ENCODE data around the gene WNK3.

GRCh38 chrX:54178100-54178940, 179.5 kb downstream of the WNK3 start:
- TF ChIP-seq EZH2phosphoT487 (IDR thresholded peaks at IDR 0.05; ENCODE audit: insufficient read depth, low read depth): no peak
- no peak for TF ChIP-seq EZH2 (IDR thresholded peaks at IDR 0.05; ENCODE audit: insufficient read depth, poor library complexity, severe bottlenecking)
